Lung (tissue), 12 donors: ENCODE data around the gene WDR35. TPM values are rescaled to one million over a fixed set of nuclear protein-coding genes. Genes with fewer than 3 reads are reported as not detected.
A peak's percentile ranks its signal among the peaks of the same experiment; 100 is the strongest.

Experiments used
- ATAC-seq: fragments of 200-7000 bp; cut with Tn5 transposase; one replicate; pipeline ENCODE4 v1.9.1; 2020; ENCODE audit warnings: moderate number of reproducible peaks; ENCODE audit not compliant: insufficient read depth, low FRiP score
- DNase-seq, 3 donors: peaks; one replicate each; pipeline ENCODE4 v3.0.0-alpha.2; 2013 to 2017
- H3K27ac ChIP-seq, 2 donors: one replicate each; pipeline ENCODE4 v1.5.1; 2013; ENCODE audit warnings: mild to moderate bottlenecking in 2 of 2, moderate library complexity in 2 of 2, control low read depth in 1 of 2, inconsistent platforms in 1 of 2, low read depth in 1 of 2, low read length in 1 of 2
- H3K27me3 ChIP-seq, 3 donors: one replicate each; pipeline ENCODE4 v1.5.1; 2013; ENCODE audit warnings: low read length in 2 of 3; ENCODE audit not compliant: control insufficient read depth in 3 of 3, insufficient read depth in 3 of 3
- H3K36me3 ChIP-seq, 4 donors: one replicate each; pipeline ENCODE4 v1.5.1; 2013; ENCODE audit warnings: low read length in 4 of 4, mild to moderate bottlenecking in 1 of 4, moderate library complexity in 1 of 4; ENCODE audit not compliant: control insufficient read depth in 4 of 4, insufficient read depth in 4 of 4
- H3K4me1 ChIP-seq, 5 donors: one replicate each; pipeline ENCODE4 v1.5.1; 2013; ENCODE audit warnings: low read length in 5 of 5, mild to moderate bottlenecking in 2 of 5, moderate library complexity in 1 of 5; ENCODE audit not compliant: control insufficient read depth in 5 of 5, insufficient read depth in 5 of 5
- H3K4me3 ChIP-seq: one replicate; pipeline ENCODE4 v1.5.1; 2013; ENCODE audit warnings: mild to moderate bottlenecking, control low read depth, moderate library complexity
- H3K9ac ChIP-seq, 2 donors: one replicate each; pipeline ENCODE4 v1.5.1; 2013; ENCODE audit warnings: low read length in 2 of 2, control low read depth in 1 of 2; ENCODE audit not compliant: insufficient read depth in 1 of 2
- H3K9me3 ChIP-seq, 4 donors: one replicate each; pipeline ENCODE4 v1.5.1; 2013; ENCODE audit warnings: low read length in 3 of 4, mild to moderate bottlenecking in 1 of 4, moderate library complexity in 1 of 4; ENCODE audit not compliant: control insufficient read depth in 4 of 4, insufficient read depth in 3 of 4
- WGBS, 2 donors: extraction: QIAGEN DNeasy Blood & Tissue Kit; methylation state at CpG; one replicate each; pipeline ENCODE4 v1.1.7; 2013; 5-methylcytosine and 5-hydroxymethylcytosine counted together
- polyA plus RNA-seq, 2 donors: library from polyadenylated mRNA; stranded (reverse); fragments of 200-250 nt; gene quantifications; one replicate each; pipeline ENCODE4 v1.2.1, GENCODE V29; 2013
- total RNA-seq, 2 donors: library from RNA; depleted of rRNA in 1 of 2; stranded (reverse); fragments of >200 nt in 1 of 2; gene quantifications; one replicate each; pipeline ENCODE4 v1.2.1, GENCODE V29; 2014 to 2021
- TF ChIP-seq, protein P1 (sequence below): IDR thresholded peaks from 2 replicates; pipeline ENCODE4 v1.5.1; 2012; ENCODE audit warnings: mild to moderate bottlenecking; ENCODE audit errors: control extremely low read depth, extremely low read depth
- donor health status: control.
- donor health status: control.
- donor health status: Bipolar disorder and iron deficiency.
- donor health status: healthy.
- donor health status: DM: yes; HTN: yes; CAD: no.

WDR35 gene
- total and polyA plus RNA-seq, 4 donors = 2.8 to 25.9 (median 9.0) TPM

GRCh38 chr2:19879120-19879519 lies 110.8 kb downstream of the WDR35 start:
- no peak overlapping the region for H3K9ac ChIP-seq
- TF ChIP-seq, protein P1, sequence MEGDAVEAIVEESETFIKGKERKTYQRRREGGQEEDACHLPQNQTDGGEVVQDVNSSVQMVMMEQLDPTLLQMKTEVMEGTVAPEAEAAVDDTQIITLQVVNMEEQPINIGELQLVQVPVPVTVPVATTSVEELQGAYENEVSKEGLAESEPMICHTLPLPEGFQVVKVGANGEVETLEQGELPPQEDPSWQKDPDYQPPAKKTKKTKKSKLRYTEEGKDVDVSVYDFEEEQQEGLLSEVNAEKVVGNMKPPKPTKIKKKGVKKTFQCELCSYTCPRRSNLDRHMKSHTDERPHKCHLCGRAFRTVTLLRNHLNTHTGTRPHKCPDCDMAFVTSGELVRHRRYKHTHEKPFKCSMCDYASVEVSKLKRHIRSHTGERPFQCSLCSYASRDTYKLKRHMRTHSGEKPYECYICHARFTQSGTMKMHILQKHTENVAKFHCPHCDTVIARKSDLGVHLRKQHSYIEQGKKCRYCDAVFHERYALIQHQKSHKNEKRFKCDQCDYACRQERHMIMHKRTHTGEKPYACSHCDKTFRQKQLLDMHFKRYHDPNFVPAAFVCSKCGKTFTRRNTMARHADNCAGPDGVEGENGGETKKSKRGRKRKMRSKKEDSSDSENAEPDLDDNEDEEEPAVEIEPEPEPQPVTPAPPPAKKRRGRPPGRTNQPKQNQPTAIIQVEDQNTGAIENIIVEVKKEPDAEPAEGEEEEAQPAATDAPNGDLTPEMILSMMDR = no peak
- no peak overlapping the region for H3K27ac ChIP-seq
- DNase-seq (peak in 1 of 3 donors; percentile 5), ATAC-seq (no peak)
- H3K4me1 ChIP-seq = peaks cover 0 to 2% (median 0%) of the 10 kb centered on the region in 5 donors
- H3K27me3 ChIP-seq = no peaks in the 10 kb centered on the region
- H3K36me3 ChIP-seq = no peaks in the 10 kb centered on the region
- no peaks in the 10 kb centered on the region for H3K9me3 ChIP-seq
- H3K4me3 ChIP-seq = no peak overlapping the region
- WGBS, 2 donors = 77 to 85% methylated on average over 3 of the region's 3 CpGs

- peak in 1 of 3 donors; percentile 4 for DNase-seq
- Histone ChIP-seq H3K27ac (no peak overlapping the region), H3K36me3 (no peaks in the 10 kb centered on the region), H3K27me3 (no peaks in the 10 kb centered on the region), H3K4me3 (no peak overlapping the region), H3K9me3 (no peaks in the 10 kb centered on the region), H3K9ac (no peak overlapping the region), H3K4me1 (peaks cover 0 to 2% (median 0%) of the 10 kb centered on the region in 5 donors)
- TF ChIP-seq, protein P1 = no peak
- ATAC-seq = no peak
- 96 to 97% methylated on average over 12 of the region's 12 CpGs for WGBS, 2 donors
Measured at GRCh38 chr2:19878268-19879046, 111.4 kb downstream of the WDR35 start.

GRCh38 chr2:19876751-19877150 lies 113.2 kb downstream of the WDR35 start:
- H3K9ac ChIP-seq = no peak overlapping the region
- H3K36me3 ChIP-seq = no peaks in the 10 kb centered on the region
- TF ChIP-seq, protein P1 = no peak
- H3K27me3 ChIP-seq = no peaks in the 10 kb centered on the region
- 48 to 82% methylated on average over 4 of the region's 4 CpGs for WGBS, 2 donors
- H3K9me3 ChIP-seq = no peaks in the 10 kb centered on the region
- H3K4me1 ChIP-seq = no peaks in the 10 kb centered on the region
- peak in 2 of 3 donors; percentile 11 to 52 for DNase-seq
- no peak for ATAC-seq
- H3K27ac ChIP-seq = no peak overlapping the region
- no peak overlapping the region for H3K4me3 ChIP-seq
